ENCODE measurements around the gene SLC2A1. TPM values are rescaled to one million over a fixed set of nuclear protein-coding genes. Genes with fewer than 3 reads are reported as not detected.

SLC2A1 gene
- polyA plus RNA-seq, 1 donor, result 22.1 TPM

DNA sequence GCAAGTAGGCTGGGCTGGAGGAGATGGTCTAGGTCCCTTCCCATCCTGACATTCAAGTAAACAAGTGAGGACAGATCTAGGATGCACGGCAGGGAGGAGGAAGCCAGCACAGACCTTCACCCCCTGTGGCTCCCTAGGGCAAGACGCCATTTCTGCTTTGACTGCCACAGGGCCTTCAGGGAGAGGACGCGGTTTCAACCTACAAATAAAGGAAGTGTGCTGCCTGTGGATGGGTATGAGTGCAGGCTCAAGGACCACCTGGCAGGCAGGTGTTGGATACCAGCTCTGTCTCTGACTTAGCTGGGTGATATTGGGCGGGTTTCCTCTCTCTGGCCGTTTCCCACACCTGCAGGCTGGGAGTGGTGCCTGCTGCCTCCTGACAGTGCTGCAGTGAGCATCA, 16.2 kb downstream of the SLC2A1 start:
- DNase-seq (ENCODE audit: low read depth), result no peak

- no peak for DNase-seq (ENCODE audit: low read depth)
Observed at GRCh38 chr1:42941640-42942330, 16.9 kb downstream of the SLC2A1 start.

- no peak for DNase-seq (ENCODE audit: low read depth)
Observed at GRCh38 chr1:42940851-42941639, 17.6 kb downstream of the SLC2A1 start.

GRCh38 chr1:42938645-42939615, 19.7 kb downstream of the SLC2A1 start:
- no peak for DNase-seq (ENCODE audit: low read depth)

DNA sequence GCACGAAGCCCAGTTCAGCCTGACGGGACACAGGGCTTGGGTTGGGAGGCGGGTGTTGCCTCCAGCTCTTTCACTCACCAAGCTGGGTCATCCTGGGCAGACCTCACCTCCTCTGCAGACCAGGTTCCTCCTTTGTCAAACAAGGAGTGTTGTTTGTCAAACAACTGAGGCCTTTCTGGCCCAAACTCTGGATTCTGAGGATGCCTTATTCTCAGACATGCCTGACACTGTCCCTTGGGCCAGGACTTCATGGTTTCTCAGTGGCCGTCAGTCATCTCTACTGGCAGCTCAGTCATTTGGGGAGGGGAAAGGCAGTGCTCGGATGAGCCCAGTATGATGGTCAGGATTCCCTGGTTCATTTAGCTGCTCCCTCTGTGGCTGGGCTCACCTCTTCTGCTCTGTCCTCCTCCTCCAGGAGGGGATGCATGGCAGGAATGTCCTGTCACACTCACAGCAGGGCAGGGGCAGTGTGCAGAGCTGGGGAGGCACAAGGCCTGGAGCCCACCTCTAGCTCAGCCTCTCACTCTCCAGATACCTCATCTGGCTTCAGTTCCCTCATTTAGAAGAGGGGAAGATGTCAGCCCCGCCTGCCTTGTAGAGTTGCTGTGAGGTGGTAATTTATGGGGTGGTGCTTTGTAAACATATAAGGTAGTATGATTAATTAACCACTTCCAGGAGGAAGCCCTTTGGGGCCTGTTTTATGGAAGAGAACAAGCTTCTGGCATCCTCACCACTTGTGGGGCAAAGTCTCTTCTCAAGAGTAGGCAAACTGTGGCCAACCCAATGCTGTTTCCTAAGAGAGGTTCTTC, 20.6 kb downstream of the SLC2A1 start:
- DNase-seq (ENCODE audit: low read depth), result no peak

DNA sequence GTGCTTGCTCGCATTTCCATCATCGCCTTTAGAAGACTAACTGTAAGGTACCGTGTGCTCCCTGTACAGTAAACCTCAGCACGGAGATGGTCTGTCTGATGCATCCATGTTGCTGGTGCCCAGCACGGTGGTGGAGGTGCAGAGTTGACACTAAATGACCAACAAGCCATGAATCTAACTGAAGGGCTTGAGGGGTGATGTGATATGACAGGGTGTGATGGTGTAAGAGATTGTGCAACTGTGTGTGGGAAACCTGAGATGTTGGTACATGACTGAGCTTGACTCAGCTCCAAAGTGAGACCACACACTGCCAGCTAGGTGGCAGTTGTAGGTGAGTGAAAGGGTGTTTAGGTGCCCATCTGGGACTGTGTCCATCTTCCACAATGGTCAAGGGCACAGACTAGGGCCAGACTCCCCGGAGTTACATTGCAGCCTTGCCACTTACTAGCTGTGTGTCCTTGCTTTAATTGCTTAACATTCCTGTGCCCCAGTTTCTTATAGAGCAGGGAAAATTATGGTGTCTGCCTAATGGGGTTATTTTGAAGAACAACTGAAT, 21.4 kb downstream of the SLC2A1 start:
- DNase-seq (ENCODE audit: low read depth), result no peak

DNA sequence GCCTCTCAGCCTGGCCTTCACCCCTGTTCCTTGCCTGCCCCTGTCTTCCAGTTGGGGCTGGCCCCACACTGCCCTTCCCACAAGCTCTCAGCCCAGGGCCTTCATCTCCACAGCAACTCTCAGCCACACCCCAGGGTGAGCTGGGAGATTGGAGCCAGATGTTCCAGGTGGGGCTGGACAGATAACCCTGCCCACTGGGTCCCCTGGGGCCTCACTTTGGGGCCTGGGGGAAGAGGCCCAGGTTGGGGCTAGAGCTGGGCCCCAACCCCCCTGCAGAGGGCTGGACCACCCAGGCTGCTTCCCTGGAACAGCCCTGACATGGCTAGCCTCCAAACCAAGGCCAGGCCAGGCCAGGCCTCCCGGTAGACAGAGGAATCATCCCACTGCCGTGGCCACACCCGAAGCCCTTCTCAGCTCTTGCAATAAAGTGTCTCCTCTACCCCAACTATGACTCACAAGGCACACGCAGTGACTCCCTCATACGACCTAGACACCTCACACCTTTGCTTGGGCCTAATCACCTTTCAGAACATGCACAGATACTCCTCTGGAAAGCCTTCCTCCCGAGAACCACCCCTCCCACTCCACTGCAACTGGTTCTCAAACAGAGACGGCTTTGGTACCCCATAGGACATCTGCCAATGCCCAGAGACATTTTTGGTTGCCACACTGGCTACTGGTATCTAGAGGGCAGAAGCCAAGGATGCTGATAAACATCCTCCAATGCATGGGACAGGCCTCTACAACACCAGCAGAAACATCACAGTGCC, 22.2 kb downstream of the SLC2A1 start:
- DNase-seq (ENCODE audit: low read depth), result no peak

- no peak for DNase-seq (ENCODE audit: low read depth)
Observed at GRCh38 chr1:42935971-42936308, 22.7 kb downstream of the SLC2A1 start.

DNA sequence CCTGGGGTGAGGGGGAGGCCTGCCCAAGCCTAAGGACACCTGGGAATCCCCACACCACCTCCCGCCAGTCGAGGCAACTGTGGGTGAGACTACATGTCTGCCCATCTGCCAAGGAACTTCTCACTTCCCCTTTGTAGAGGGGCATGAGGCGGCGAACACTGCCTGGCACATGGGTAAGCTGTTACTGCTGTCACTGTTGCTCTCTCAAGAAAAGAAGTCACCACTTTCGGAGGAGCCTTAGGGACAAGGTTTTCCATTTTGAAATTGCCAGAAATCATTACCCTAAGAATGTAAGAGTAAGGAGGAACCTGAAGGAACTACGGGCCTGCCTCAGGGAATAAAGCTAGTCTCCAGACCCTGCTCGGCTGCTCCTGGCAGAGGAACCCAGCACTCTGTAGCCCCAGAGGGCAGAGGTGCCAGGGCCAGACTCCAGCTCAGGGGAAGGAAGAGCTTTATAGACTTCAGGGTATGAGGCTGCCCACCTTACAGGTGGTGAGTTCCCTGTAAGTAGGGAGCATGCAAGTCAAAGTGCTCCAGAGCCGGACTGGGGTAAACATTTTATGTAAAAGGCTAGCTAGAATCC, 23.3 kb downstream of the SLC2A1 start:
- DNase-seq (ENCODE audit: low read depth), result no peak

- DNase-seq (ENCODE audit: low read depth), result no peak
Observed at GRCh38 chr1:42934541-42935312, 23.9 kb downstream of the SLC2A1 start.

DNA sequence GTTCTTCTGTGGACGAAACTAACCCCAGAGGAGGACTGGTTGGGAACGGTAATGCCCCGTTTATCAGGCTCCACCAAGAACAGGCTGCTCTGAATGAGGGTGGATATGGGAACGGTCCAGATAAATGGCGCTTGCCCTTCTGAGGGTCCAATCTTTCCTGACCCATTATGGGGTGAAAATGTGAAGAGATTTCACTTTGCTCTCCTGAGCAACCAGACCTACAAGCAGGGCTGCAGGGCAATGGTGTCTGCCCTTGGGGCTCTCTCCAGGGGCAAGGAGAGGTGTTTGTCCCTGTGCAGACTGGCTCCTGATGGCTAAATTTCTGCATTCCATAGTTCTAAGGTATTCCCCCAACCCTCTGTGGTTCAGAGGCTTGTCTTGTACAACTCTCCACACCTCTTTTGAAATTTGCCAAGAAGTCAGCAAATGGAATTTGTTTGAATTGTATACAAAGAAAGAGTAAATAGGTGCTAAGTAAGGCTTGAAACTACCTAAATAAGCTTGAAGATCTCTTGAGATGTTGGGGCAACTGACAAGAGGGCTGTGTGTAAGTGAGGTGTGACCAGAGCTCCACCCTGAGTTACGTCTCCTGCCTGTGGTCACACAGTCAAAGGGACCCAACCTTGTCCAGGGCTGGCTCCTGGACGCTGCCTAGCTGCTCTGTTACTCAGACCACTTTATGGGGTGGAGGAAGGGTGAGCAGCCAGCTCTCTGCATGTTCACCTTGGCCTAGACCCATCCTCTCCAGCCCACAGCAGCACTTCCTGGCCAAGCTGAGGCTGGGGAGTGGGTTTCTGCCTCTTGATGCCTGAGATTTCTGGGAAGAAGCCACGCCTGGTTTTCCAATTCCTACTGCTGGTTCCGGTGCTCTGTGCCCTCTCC, 24.8 kb downstream of the SLC2A1 start:
- DNase-seq (ENCODE audit: low read depth), result no peak

DNA sequence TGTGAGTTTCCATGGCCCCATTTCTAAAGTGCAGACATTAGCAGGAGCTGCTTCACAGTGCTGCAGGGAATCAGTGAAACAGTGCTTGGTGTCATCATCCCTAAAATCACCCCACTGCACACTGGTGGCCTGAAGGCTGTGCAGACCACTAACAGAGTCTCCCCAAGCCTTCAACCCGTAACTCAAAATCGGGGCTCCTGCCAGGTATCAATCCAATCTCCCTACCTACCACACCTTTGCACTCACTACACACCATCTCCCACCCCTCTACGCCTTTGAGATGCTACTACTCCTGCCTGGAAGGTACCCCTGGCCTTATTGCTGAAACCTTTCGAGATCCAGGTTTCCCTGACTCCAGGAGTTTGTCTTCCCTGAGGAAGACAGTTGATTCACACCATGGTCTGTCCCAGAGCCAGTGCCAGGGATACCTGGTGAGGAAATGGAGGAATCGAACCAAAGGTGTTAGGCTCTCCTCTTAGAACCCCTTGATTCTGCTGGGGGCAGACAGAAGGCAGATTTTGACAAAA, 25.5 kb downstream of the SLC2A1 start:
- DNase-seq (ENCODE audit: low read depth), result no peak

DNA sequence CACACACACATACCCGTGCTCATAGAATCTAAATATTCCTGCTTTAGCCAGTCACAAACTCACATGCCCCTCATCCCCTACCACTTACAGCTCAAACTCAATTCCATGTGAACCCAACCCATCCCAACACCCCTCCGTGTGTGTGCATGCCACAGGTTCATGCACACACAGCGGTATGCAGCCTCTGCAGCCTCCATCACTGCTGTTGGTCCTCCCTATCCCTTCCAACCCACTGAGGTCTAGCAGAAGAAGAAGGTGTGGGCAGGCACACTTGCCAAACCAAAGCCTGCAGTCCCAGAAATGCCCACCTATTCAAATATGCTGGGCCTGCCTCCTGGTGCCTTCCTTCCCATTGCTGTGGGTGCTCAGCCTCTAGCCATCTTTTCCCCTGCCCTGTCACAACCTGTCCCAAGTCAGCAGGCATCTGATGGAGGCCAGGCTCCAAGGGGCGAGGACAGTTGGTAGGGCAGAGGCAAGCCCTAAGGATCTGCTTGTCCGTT, 26.2 kb downstream of the SLC2A1 start:
- no peak for DNase-seq (ENCODE audit: low read depth)

- no peak for DNase-seq (ENCODE audit: low read depth)
Observed at GRCh38 chr1:42931911-42932422, 26.7 kb downstream of the SLC2A1 start.

GRCh38 chr1:42931108-42931539, 27.5 kb downstream of the SLC2A1 start:
- DNase-seq (ENCODE audit: low read depth), result no peak

- DNase-seq (ENCODE audit: low read depth), result no peak
Observed at GRCh38 chr1:42930178-42931107, 28.2 kb downstream of the SLC2A1 start.

All from forelimb muscle (tissue), 1 donor.